Thyroid gland (tissue), 4 donors: ENCODE data around the gene KNOP1.

Experiments used
- CTCF ChIP-seq, 6 experiments: fragments of 200-600 bp in 3 of 6; fragments of 450-650 bp in 3 of 6; sonication (generic) in 3 of 6; IDR thresholded peaks; one replicate each; pipeline ENCODE4 v1.5.1; 2016 to 2019; ENCODE audit warnings: antibody characterized with exemption in 6 of 6, mild to moderate bottlenecking in 2 of 6, inconsistent platforms in 1 of 6, moderate library complexity in 1 of 6
- POLR2A ChIP-seq, 2 donors: fragments of 450-650 bp; IDR thresholded peaks; one replicate each; pipeline ENCODE4 v1.6.1; 2017; ENCODE audit warnings: antibody characterized with exemption in 2 of 2, mild to moderate bottlenecking in 2 of 2, moderate library complexity in 1 of 2

GRCh38 chr16:19718624-19718965, 568 bp upstream of the KNOP1 start:
- TF ChIP-seq CTCF (IDR thresholded peaks at IDR 0.05) (no peak), POLR2A (IDR thresholded peaks at IDR 0.05) (no peak)
